Measurements from ENCODE around the gene CHCHD3.

- TF ChIP-seq, protein P1, sequence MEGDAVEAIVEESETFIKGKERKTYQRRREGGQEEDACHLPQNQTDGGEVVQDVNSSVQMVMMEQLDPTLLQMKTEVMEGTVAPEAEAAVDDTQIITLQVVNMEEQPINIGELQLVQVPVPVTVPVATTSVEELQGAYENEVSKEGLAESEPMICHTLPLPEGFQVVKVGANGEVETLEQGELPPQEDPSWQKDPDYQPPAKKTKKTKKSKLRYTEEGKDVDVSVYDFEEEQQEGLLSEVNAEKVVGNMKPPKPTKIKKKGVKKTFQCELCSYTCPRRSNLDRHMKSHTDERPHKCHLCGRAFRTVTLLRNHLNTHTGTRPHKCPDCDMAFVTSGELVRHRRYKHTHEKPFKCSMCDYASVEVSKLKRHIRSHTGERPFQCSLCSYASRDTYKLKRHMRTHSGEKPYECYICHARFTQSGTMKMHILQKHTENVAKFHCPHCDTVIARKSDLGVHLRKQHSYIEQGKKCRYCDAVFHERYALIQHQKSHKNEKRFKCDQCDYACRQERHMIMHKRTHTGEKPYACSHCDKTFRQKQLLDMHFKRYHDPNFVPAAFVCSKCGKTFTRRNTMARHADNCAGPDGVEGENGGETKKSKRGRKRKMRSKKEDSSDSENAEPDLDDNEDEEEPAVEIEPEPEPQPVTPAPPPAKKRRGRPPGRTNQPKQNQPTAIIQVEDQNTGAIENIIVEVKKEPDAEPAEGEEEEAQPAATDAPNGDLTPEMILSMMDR (IDR thresholded peaks at IDR 0.05): no peak
- TF ChIP-seq POLR2A (IDR thresholded peaks at IDR 0.05): no peak
Measured at GRCh38 chr7:133124974-133125373, 43.1 kb upstream of the CHCHD3 start.

Data from tibial nerve (tissue), 3 donors.